ENCODE results near the gene KRT34.

- TF ChIP-seq GATA2 (IDR thresholded peaks at IDR 0.05; ENCODE audit: low read depth, low read length) (no peak), GATA3 (IDR thresholded peaks at IDR 0.05; ENCODE audit: low read depth, low read length) (no peak)
These were observed 25.1 kb upstream of the KRT34 start for GRCh38 chr17:41407226-41407625.

Measured in SH-SY5Y (cell line).